ENCODE measurements around the gene TXNRD2.

The TXNRD2 gene

GRCh38 chr22:19866665-19867009 lies 75.0 kb downstream of the TXNRD2 start:
- H3K4me3 ChIP-seq (ENCODE audit: low read length), result no peak overlapping the region
- WGBS, result 91% methylated on average over 3 of the region's 3 CpGs
- H3K27me3 ChIP-seq (ENCODE audit: insufficient read depth, low read length), result no peaks in the 10 kb centered on the region
- H3K36me3 ChIP-seq (ENCODE audit: insufficient read depth, low read length), result no peaks in the 10 kb centered on the region
- no peaks in the 10 kb centered on the region for H3K4me1 ChIP-seq (ENCODE audit: insufficient read depth, low read length)
- no peak overlapping the region for H3K9ac ChIP-seq (ENCODE audit: low read depth, low read length)
- no peak overlapping the region for H3K27ac ChIP-seq (ENCODE audit: low read depth, low read length)
- no peaks in the 10 kb centered on the region for H3K9me3 ChIP-seq (ENCODE audit: insufficient read depth, low read depth, low read length)

- Histone ChIP-seq H3K27me3 (ENCODE audit: insufficient read depth, low read length) (no peaks in the 10 kb centered on the region), H3K9me3 (ENCODE audit: insufficient read depth, low read depth, low read length) (no peaks in the 10 kb centered on the region), H3K4me1 (ENCODE audit: insufficient read depth, low read length) (no peaks in the 10 kb centered on the region), H3K36me3 (ENCODE audit: insufficient read depth, low read length) (no peaks in the 10 kb centered on the region), H3K9ac (ENCODE audit: low read depth, low read length) (no peak overlapping the region), H3K27ac (ENCODE audit: low read depth, low read length) (no peak overlapping the region), H3K4me3 (ENCODE audit: low read length) (no peak overlapping the region)
- WGBS, result 92% methylated on average over 11 of the region's 12 CpGs
Measured at GRCh38 chr22:19865141-19865829, 76.3 kb downstream of the TXNRD2 start.

GRCh38 chr22:19864538-19865106 lies 77.0 kb downstream of the TXNRD2 start:
- H3K27me3 ChIP-seq (ENCODE audit: insufficient read depth, low read length), result no peaks in the 10 kb centered on the region
- H3K4me3 ChIP-seq (ENCODE audit: low read length), result no peak overlapping the region
- 89% methylated on average over 1 of the region's 5 CpGs for WGBS
- H3K4me1 ChIP-seq (ENCODE audit: insufficient read depth, low read length), result no peaks in the 10 kb centered on the region
- no peak overlapping the region for H3K9ac ChIP-seq (ENCODE audit: low read depth, low read length)
- no peaks in the 10 kb centered on the region for H3K9me3 ChIP-seq (ENCODE audit: insufficient read depth, low read depth, low read length)
- no peak overlapping the region for H3K27ac ChIP-seq (ENCODE audit: low read depth, low read length)
- H3K36me3 ChIP-seq (ENCODE audit: insufficient read depth, low read length), result no peaks in the 10 kb centered on the region

GRCh38 chr22:19863571-19863970 lies 78.0 kb downstream of the TXNRD2 start:
- no peaks in the 10 kb centered on the region for H3K4me1 ChIP-seq (ENCODE audit: insufficient read depth, low read length)
- no peak overlapping the region for H3K4me3 ChIP-seq (ENCODE audit: low read length)
- 91% methylated on average over 5 of the region's 5 CpGs for WGBS
- H3K9ac ChIP-seq (ENCODE audit: low read depth, low read length), result no peak overlapping the region
- H3K9me3 ChIP-seq (ENCODE audit: insufficient read depth, low read depth, low read length), result no peaks in the 10 kb centered on the region
- no peaks in the 10 kb centered on the region for H3K27me3 ChIP-seq (ENCODE audit: insufficient read depth, low read length)
- H3K36me3 ChIP-seq (ENCODE audit: insufficient read depth, low read length), result no peaks in the 10 kb centered on the region
- H3K27ac ChIP-seq (ENCODE audit: low read depth, low read length), result no peak overlapping the region

- H3K36me3 ChIP-seq (ENCODE audit: insufficient read depth, low read length), result no peaks in the 10 kb centered on the region
- no peak overlapping the region for H3K9ac ChIP-seq (ENCODE audit: low read depth, low read length)
- H3K4me3 ChIP-seq (ENCODE audit: low read length), result no peak overlapping the region
- no peaks in the 10 kb centered on the region for H3K9me3 ChIP-seq (ENCODE audit: insufficient read depth, low read depth, low read length)
- 95% methylated on average over 13 of the region's 13 CpGs for WGBS
- no peak overlapping the region for H3K27ac ChIP-seq (ENCODE audit: low read depth, low read length)
- H3K27me3 ChIP-seq (ENCODE audit: insufficient read depth, low read length), result no peaks in the 10 kb centered on the region
- no peaks in the 10 kb centered on the region for H3K4me1 ChIP-seq (ENCODE audit: insufficient read depth, low read length)
Measured at GRCh38 chr22:19862619-19863246, 78.9 kb downstream of the TXNRD2 start.

GRCh38 chr22:19859861-19860510 lies 81.6 kb downstream of the TXNRD2 start:
- no peaks in the 10 kb centered on the region for H3K9me3 ChIP-seq (ENCODE audit: insufficient read depth, low read depth, low read length)
- no peaks in the 10 kb centered on the region for H3K36me3 ChIP-seq (ENCODE audit: insufficient read depth, low read length)
- H3K9ac ChIP-seq (ENCODE audit: low read depth, low read length), result no peak overlapping the region
- no peak overlapping the region for H3K27ac ChIP-seq (ENCODE audit: low read depth, low read length)
- 91% methylated on average over 8 of the region's 8 CpGs for whole genome bisulfite sequencing
- no peak overlapping the region for H3K4me3 ChIP-seq (ENCODE audit: low read length)
- peaks cover 6% of the 10 kb centered on the region for H3K4me1 ChIP-seq (ENCODE audit: insufficient read depth, low read length)
- H3K27me3 ChIP-seq (ENCODE audit: insufficient read depth, low read length), result no peaks in the 10 kb centered on the region

- Histone ChIP-seq H3K27ac (ENCODE audit: low read depth, low read length) (no peak overlapping the region), H3K27me3 (ENCODE audit: insufficient read depth, low read length) (no peaks in the 10 kb centered on the region), H3K4me1 (ENCODE audit: insufficient read depth, low read length) (peaks cover 6% of the 10 kb centered on the region), H3K9me3 (ENCODE audit: insufficient read depth, low read depth, low read length) (no peaks in the 10 kb centered on the region), H3K4me3 (ENCODE audit: low read length) (no peak overlapping the region), H3K36me3 (ENCODE audit: insufficient read depth, low read length) (peaks cover 6% of the 10 kb centered on the region), H3K9ac (ENCODE audit: low read depth, low read length) (no peak overlapping the region)
- 100% methylated on average over 3 of the region's 3 CpGs for WGBS
Measured at GRCh38 chr22:19857382-19857781, 84.2 kb downstream of the TXNRD2 start.

GRCh38 chr22:19855504-19856409 lies 85.9 kb downstream of the TXNRD2 start:
- Histone ChIP-seq H3K4me3 (ENCODE audit: low read length) (peak overlapping the region; percentile 90), H3K9me3 (ENCODE audit: insufficient read depth, low read depth, low read length) (no peaks in the 10 kb centered on the region), H3K4me1 (ENCODE audit: insufficient read depth, low read length) (peaks cover 6% of the 10 kb centered on the region), H3K27ac (ENCODE audit: low read depth, low read length) (peak overlapping the region; percentile 62), H3K27me3 (ENCODE audit: insufficient read depth, low read length) (no peaks in the 10 kb centered on the region), H3K9ac (ENCODE audit: low read depth, low read length) (peak overlapping the region; percentile 85), H3K36me3 (ENCODE audit: insufficient read depth, low read length) (peaks cover 23% of the 10 kb centered on the region)
- 46% methylated on average over 24 of the region's 24 CpGs for WGBS

GRCh38 chr22:19854778-19855503 lies 86.7 kb downstream of the TXNRD2 start, which contains the start of the genes GNB1L and RTL10:
GNB1L (minus strand) TSS chr22:19854874; CDS start chr22:19821355, 33,519 bp downstream.
RTL10 (minus strand) TSS chr22:19854874; CDS start chr22:19852261, 2,613 bp downstream.
- Histone ChIP-seq H3K4me1 (ENCODE audit: insufficient read depth, low read length) (peaks cover 10% of the 10 kb centered on the region), H3K9me3 (ENCODE audit: insufficient read depth, low read depth, low read length) (no peaks in the 10 kb centered on the region), H3K27me3 (ENCODE audit: insufficient read depth, low read length) (no peaks in the 10 kb centered on the region), H3K27ac (ENCODE audit: low read depth, low read length) (peak within 1 kb of the TSS; percentile 87), H3K36me3 (ENCODE audit: insufficient read depth, low read length) (peaks cover 31% of the 10 kb centered on the region), H3K9ac (ENCODE audit: low read depth, low read length) (peak within 1 kb of the TSS; percentile 87), H3K4me3 (ENCODE audit: low read length) (peak within 1 kb of the TSS; percentile 90)
- under 1% methylated on average over 81 of the region's 81 CpGs for WGBS

Measured in HUES64 (cell line).